Measurements from ENCODE around the gene TRIP6. TPM values are rescaled to one million over a fixed set of nuclear protein-coding genes. Genes with fewer than 3 reads are reported as not detected.

TRIP6 gene
- total RNA-seq, 1 donor from 2014 or later, result 52.1 TPM

GRCh38 chr7:100888988-100889750 is 22.0 kb downstream of the TRIP6 start, which contains the start of gene UFSP1:
UFSP1 (minus strand) TSS chr7:100889715; CDS start chr7:100889271, 444 bp downstream.
- no peak for DNase-seq (ENCODE audit: extremely low spot score in 2 of 2)
- H3K27ac ChIP-seq, result peak within 1 kb of the TSS; percentile 93
- no peaks in the 10 kb centered on the region for H3K27me3 ChIP-seq
- H3K36me3 ChIP-seq, result peaks cover 6 to 41% of the 10 kb centered on the region in 2 donors
- TF ChIP-seq, protein P1, sequence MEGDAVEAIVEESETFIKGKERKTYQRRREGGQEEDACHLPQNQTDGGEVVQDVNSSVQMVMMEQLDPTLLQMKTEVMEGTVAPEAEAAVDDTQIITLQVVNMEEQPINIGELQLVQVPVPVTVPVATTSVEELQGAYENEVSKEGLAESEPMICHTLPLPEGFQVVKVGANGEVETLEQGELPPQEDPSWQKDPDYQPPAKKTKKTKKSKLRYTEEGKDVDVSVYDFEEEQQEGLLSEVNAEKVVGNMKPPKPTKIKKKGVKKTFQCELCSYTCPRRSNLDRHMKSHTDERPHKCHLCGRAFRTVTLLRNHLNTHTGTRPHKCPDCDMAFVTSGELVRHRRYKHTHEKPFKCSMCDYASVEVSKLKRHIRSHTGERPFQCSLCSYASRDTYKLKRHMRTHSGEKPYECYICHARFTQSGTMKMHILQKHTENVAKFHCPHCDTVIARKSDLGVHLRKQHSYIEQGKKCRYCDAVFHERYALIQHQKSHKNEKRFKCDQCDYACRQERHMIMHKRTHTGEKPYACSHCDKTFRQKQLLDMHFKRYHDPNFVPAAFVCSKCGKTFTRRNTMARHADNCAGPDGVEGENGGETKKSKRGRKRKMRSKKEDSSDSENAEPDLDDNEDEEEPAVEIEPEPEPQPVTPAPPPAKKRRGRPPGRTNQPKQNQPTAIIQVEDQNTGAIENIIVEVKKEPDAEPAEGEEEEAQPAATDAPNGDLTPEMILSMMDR (IDR thresholded peaks at IDR 0.05), result no peak
- no peak for TF ChIP-seq POLR2A (IDR thresholded peaks at IDR 0.05)
- no peak for TF ChIP-seq POLR2AphosphoS5 (IDR thresholded peaks at IDR 0.05; ENCODE audit: insufficient read depth in 1 of 2, low read depth in 1 of 2)
- intact Hi-C loops (cut with DNase I), result no loop called here
- H3K4me1 ChIP-seq, result peaks cover 34% of the 10 kb centered on the region
- no peaks in the 10 kb centered on the region for H3K9me3 ChIP-seq
- peak within 1 kb of the TSS; percentile 63 to 90 for H3K4me3 ChIP-seq

GRCh38 chr7:100890653-100891567 is 23.7 kb downstream of the TRIP6 start:
- Histone ChIP-seq H3K27ac (peak overlapping the region; percentile 93), H3K9me3 (no peaks in the 10 kb centered on the region), H3K27me3 (no peaks in the 10 kb centered on the region), H3K4me3 (peak overlapping the region; percentile 63 to 90), H3K36me3 (peaks cover 0 to 24% of the 10 kb centered on the region in 2 donors), H3K4me1 (peaks cover 51% of the 10 kb centered on the region)
- DNase-seq (ENCODE audit: extremely low spot score in 2 of 2), result no peak
- TF ChIP-seq POLR2A (IDR thresholded peaks at IDR 0.05), result no peak
- no peak for TF ChIP-seq POLR2AphosphoS5 (IDR thresholded peaks at IDR 0.05; ENCODE audit: insufficient read depth in 1 of 2, low read depth in 1 of 2)
- TF ChIP-seq, protein P1 (IDR thresholded peaks at IDR 0.05), result no peak
- intact Hi-C loops (cut with DNase I), result no loop called here

- Histone ChIP-seq H3K36me3 (peaks cover 0 to 16% of the 10 kb centered on the region in 2 donors), H3K27me3 (no peaks in the 10 kb centered on the region), H3K4me1 (peaks cover 59% of the 10 kb centered on the region), H3K27ac (peak overlapping the region; percentile 93), H3K4me3 (peak overlapping the region in 1 of 2 donors; percentile 90), H3K9me3 (no peaks in the 10 kb centered on the region)
- no peak for TF ChIP-seq POLR2A (IDR thresholded peaks at IDR 0.05)
- TF ChIP-seq, protein P1 (IDR thresholded peaks at IDR 0.05), result no peak
- no peak for TF ChIP-seq POLR2AphosphoS5 (IDR thresholded peaks at IDR 0.05; ENCODE audit: insufficient read depth in 1 of 2, low read depth in 1 of 2)
- intact Hi-C loops (cut with DNase I), result no loop called here
- no peak for DNase-seq (ENCODE audit: extremely low spot score in 2 of 2)
Measured at GRCh38 chr7:100891568-100892247, 24.5 kb downstream of the TRIP6 start.

GRCh38 chr7:100892364-100893317 is 25.5 kb downstream of the TRIP6 start:
- no peak for DNase-seq (ENCODE audit: extremely low spot score in 2 of 2)
- Histone ChIP-seq H3K36me3 (peaks cover 0 to 7% of the 10 kb centered on the region in 2 donors), H3K27me3 (no peaks in the 10 kb centered on the region), H3K27ac (no peak overlapping the region), H3K4me3 (no peak overlapping the region), H3K4me1 (peaks cover 53% of the 10 kb centered on the region), H3K9me3 (no peaks in the 10 kb centered on the region)
- TF ChIP-seq, protein P1 (IDR thresholded peaks at IDR 0.05), result no peak
- no peak for TF ChIP-seq POLR2A (IDR thresholded peaks at IDR 0.05)
- no peak for TF ChIP-seq POLR2AphosphoS5 (IDR thresholded peaks at IDR 0.05; ENCODE audit: insufficient read depth in 1 of 2, low read depth in 1 of 2)
- intact Hi-C loops (cut with DNase I), result no loop called here

Data from vagina (tissue), 2 donors.